Neural progenitor cell (in vitro differentiated cells): Measurements from ENCODE around the gene IL10RB. TPM values are rescaled to one million over a fixed set of nuclear protein-coding genes. Genes with fewer than 3 reads are reported as not detected.
"Not testable (repeated sequence)": the region's sequence is repeated elsewhere in the genome, so short reads cannot be mapped to it uniquely, and the experiment has no call there.

Experiments used
- DNase-seq: peaks from one replicate; pipeline ENCODE4 v3.0.0-alpha.2; 2016; ENCODE audit warnings: low spot score
- H2AFZ ChIP-seq: fragments of 200-600 bp; sonication (generic); replicated peaks from 2 replicates; pipeline ENCODE4 v1.6.1; 2016; ENCODE audit warnings: antibody characterized with exemption
- H3F3A ChIP-seq: fragments of 200-600 bp; sonication (generic); 2 replicates; pipeline ENCODE4 v1.6.1; 2016; ENCODE audit warnings: antibody characterized with exemption, low read depth
- H3K27ac ChIP-seq: fragments of 200-600 bp; sonication (generic); 2 replicates; pipeline ENCODE4 v1.5.1; 2016; ENCODE audit warnings: mild to moderate bottlenecking
- H3K27me3 ChIP-seq: fragments of 200-600 bp; sonication (generic); 2 replicates; pipeline ENCODE4 v1.6.1; 2016; ENCODE audit warnings: mild to moderate bottlenecking, moderate library complexity
- H3K36me3 ChIP-seq: fragments of 200-600 bp; sonication (generic); 2 replicates; pipeline ENCODE4 v1.5.1; 2016
- H3K4me1 ChIP-seq: fragments of 200-600 bp; sonication (generic); 2 replicates; pipeline ENCODE4 v1.6.1; 2016; ENCODE audit warnings: mixed run types
- H3K4me2 ChIP-seq: fragments of 200-600 bp; sonication (generic); 2 replicates; pipeline ENCODE4 v1.6.1; 2016
- H3K4me3 ChIP-seq: fragments of 200-600 bp; sonication (generic); 2 replicates; pipeline ENCODE4 v1.5.1; 2016
- H3K79me2 ChIP-seq: fragments of 200-600 bp; sonication (generic); 2 replicates; pipeline ENCODE4 v1.6.1; 2016; ENCODE audit warnings: low read depth
- H3K9ac ChIP-seq: fragments of 200-600 bp; sonication (generic); 2 replicates; pipeline ENCODE4 v1.6.1; 2016
- H3K9me3 ChIP-seq: fragments of 200-600 bp; sonication (generic); 2 replicates; pipeline ENCODE4 v1.5.1; 2016; ENCODE audit warnings: low read depth
- H4K20me1 ChIP-seq: fragments of 200-600 bp; sonication (generic); 2 replicates; pipeline ENCODE4 v1.6.1; 2016; ENCODE audit warnings: low read depth
- H3K27ac Mint-ChIP-seq: 3 replicates; pipeline ENCODE4 v1.8.0; 2021; ENCODE audit warnings: mixed read lengths
- H3K27me3 Mint-ChIP-seq: 2 replicates; pipeline ENCODE4 v1.8.0; 2022; ENCODE audit warnings: low read depth, mild to moderate bottlenecking, inconsistent platforms, moderate library complexity, mixed read lengths; ENCODE audit not compliant: insufficient read depth
- H3K36me3 Mint-ChIP-seq: 3 replicates; pipeline ENCODE4 v1.8.0; 2021; ENCODE audit warnings: mixed read lengths
- H3K4me1 Mint-ChIP-seq: 3 replicates; pipeline ENCODE4 v1.8.0; 2021; ENCODE audit warnings: mixed read lengths
- H3K4me3 Mint-ChIP-seq: 3 replicates; pipeline ENCODE4 v1.8.0; 2021; ENCODE audit warnings: mild to moderate bottlenecking, moderate library complexity, mixed read lengths
- H3K9me3 Mint-ChIP-seq: 3 replicates; pipeline ENCODE4 v1.8.0; 2020; ENCODE audit warnings: mixed read lengths
- CTCF ChIP-seq: fragments of 200-600 bp; sonication (generic); IDR thresholded peaks from 2 replicates; pipeline ENCODE4 v1.5.1; 2017; ENCODE audit warnings: antibody characterized with exemption, mild to moderate bottlenecking
- EZH2 ChIP-seq: fragments of 200-600 bp; sonication (generic); IDR thresholded peaks from 2 replicates; pipeline ENCODE4 v1.6.1; 2017; ENCODE audit warnings: antibody characterized with exemption, mild to moderate bottlenecking, moderate library complexity
- EZH2phosphoT487 ChIP-seq: fragments of 200-600 bp; sonication (generic); IDR thresholded peaks from 2 replicates; pipeline ENCODE4 v1.6.1; 2017; ENCODE audit warnings: antibody characterized with exemption
- total RNA-seq: library from RNA; depleted of rRNA; stranded (reverse); fragments of >200 nt; gene quantifications from 2 replicates; pipeline ENCODE4 v1.2.3, GENCODE V29; 2015; ENCODE audit warnings: low replicate concordance

Gene IL10RB
- total RNA-seq, 1 donor from 2014 or later: 3.1 TPM

- H3K79me2 ChIP-seq: no peaks in the 10 kb centered on the region
- H3K4me1 Mint-ChIP-seq: no peaks in the 10 kb centered on the region
- H3K4me3 ChIP-seq: no peak overlapping the region
- peaks cover 19% of the 10 kb centered on the region for H3K27me3 Mint-ChIP-seq
- H4K20me1 ChIP-seq: no peaks in the 10 kb centered on the region
- no peak for DNase-seq
- H3K4me2 ChIP-seq: no peak overlapping the region
- H3K9me3 ChIP-seq: peaks cover 8% of the 10 kb centered on the region
- no peak overlapping the region for H3K9ac ChIP-seq
- peaks cover 23% of the 10 kb centered on the region for H3F3A ChIP-seq
- H3K4me3 Mint-ChIP-seq: peak overlapping the region; percentile 2
- H2AFZ ChIP-seq: no peak overlapping the region
- TF ChIP-seq EZH2phosphoT487 (no peak), EZH2 (no peak), CTCF (no peak)
- H3K27ac Mint-ChIP-seq: no peak overlapping the region
- H3K9me3 Mint-ChIP-seq: peaks cover 12% of the 10 kb centered on the region
- H3K4me1 ChIP-seq: peaks cover 14% of the 10 kb centered on the region
- no peak overlapping the region for H3K27ac ChIP-seq
- H3K36me3 Mint-ChIP-seq: peaks cover 2% of the 10 kb centered on the region
- H3K36me3 ChIP-seq: no peaks in the 10 kb centered on the region
- H3K27me3 ChIP-seq: no peaks in the 10 kb centered on the region
These were observed 50.0 kb downstream of the IL10RB start for GRCh38 chr21:33315946-33316710.

GRCh38 chr21:33317145-33317544, 51.0 kb downstream of the IL10RB start:
- H2AFZ ChIP-seq: no peak overlapping the region
- H3K27ac ChIP-seq: no peak overlapping the region
- no peak overlapping the region for H3K9ac ChIP-seq
- H3K79me2 ChIP-seq: no peaks in the 10 kb centered on the region
- Mint-ChIP-seq H3K4me3 (no peak overlapping the region), H3K36me3 (peaks cover 2% of the 10 kb centered on the region), H3K27ac (no peak overlapping the region), H3K9me3 (peaks cover 10% of the 10 kb centered on the region), H3K27me3 (peaks cover 19% of the 10 kb centered on the region), H3K4me1 (no peaks in the 10 kb centered on the region)
- no peaks in the 10 kb centered on the region for H3K36me3 ChIP-seq
- TF ChIP-seq EZH2phosphoT487 (no peak), EZH2 (no peak), CTCF (no peak)
- H4K20me1 ChIP-seq: no peaks in the 10 kb centered on the region
- H3K4me3 ChIP-seq: no peak overlapping the region
- H3F3A ChIP-seq: peaks cover 28% of the 10 kb centered on the region
- H3K27me3 ChIP-seq: no peaks in the 10 kb centered on the region
- H3K4me1 ChIP-seq: peaks cover 6% of the 10 kb centered on the region
- H3K9me3 ChIP-seq: peaks cover 8% of the 10 kb centered on the region
- no peak for DNase-seq
- no peak overlapping the region for H3K4me2 ChIP-seq

GRCh38 chr21:33317786-33318486, 51.8 kb downstream of the IL10RB start:
- no peak for TF ChIP-seq CTCF
- no peak for TF ChIP-seq EZH2
- no peak for TF ChIP-seq EZH2phosphoT487
- peaks cover 19% of the 10 kb centered on the region for H3K27me3 Mint-ChIP-seq
- H3K36me3 Mint-ChIP-seq: peaks cover 2% of the 10 kb centered on the region
- H3K79me2 ChIP-seq: no peaks in the 10 kb centered on the region
- H3K4me1 Mint-ChIP-seq: no peaks in the 10 kb centered on the region
- no peak overlapping the region for H2AFZ ChIP-seq
- H3K27ac Mint-ChIP-seq: no peak overlapping the region
- no peaks in the 10 kb centered on the region for H3K27me3 ChIP-seq
- H3F3A ChIP-seq: peaks cover 21% of the 10 kb centered on the region
- H3K9me3 ChIP-seq: peaks cover 8% of the 10 kb centered on the region
- H3K4me3 ChIP-seq: no peak overlapping the region
- no peak overlapping the region for H3K27ac ChIP-seq
- H3K4me2 ChIP-seq: no peak overlapping the region
- no peaks in the 10 kb centered on the region for H4K20me1 ChIP-seq
- H3K4me3 Mint-ChIP-seq: no peak overlapping the region
- no peak for DNase-seq
- H3K36me3 ChIP-seq: no peaks in the 10 kb centered on the region
- H3K9me3 Mint-ChIP-seq: peaks cover 7% of the 10 kb centered on the region
- H3K4me1 ChIP-seq: no peaks in the 10 kb centered on the region
- H3K9ac ChIP-seq: no peak overlapping the region

GRCh38 chr21:33321005-33321404, 54.8 kb downstream of the IL10RB start:
- not testable (repeated sequence) for H4K20me1 ChIP-seq

GRCh38 chr21:33323610-33324009, 57.4 kb downstream of the IL10RB start:
- H3K4me3 Mint-ChIP-seq, H3K9me3 Mint-ChIP-seq, H3K4me1 Mint-ChIP-seq, DNase-seq, H3K27me3 Mint-ChIP-seq, H3K9me3 ChIP-seq, H3K9ac ChIP-seq, H3K36me3 ChIP-seq, H2AFZ ChIP-seq, H4K20me1 ChIP-seq, H3K27me3 ChIP-seq, H3K4me1 ChIP-seq, H3K27ac ChIP-seq, H3K27ac Mint-ChIP-seq: not testable (repeated sequence)
- Histone ChIP-seq H3K79me2 (peaks cover 37% of the 10 kb centered on the region), H3F3A (peaks cover 25% of the 10 kb centered on the region), H3K4me3 (peak overlapping the region; percentile 63), H3K4me2 (peak overlapping the region; percentile 89)
- H3K36me3 Mint-ChIP-seq: peaks cover 12% of the 10 kb centered on the region

More at GRCh38 chr21:33321005-33321404, 54.8 kb downstream of the IL10RB start:
- H3K79me2 ChIP-seq: peaks cover 11% of the 10 kb centered on the region
- not testable (repeated sequence) for H3K4me1 Mint-ChIP-seq, H3K36me3 ChIP-seq, DNase-seq, H3K4me1 ChIP-seq, H2AFZ ChIP-seq, H3K27ac Mint-ChIP-seq, H3K9ac ChIP-seq, H3K27me3 Mint-ChIP-seq, H3K9me3 Mint-ChIP-seq, H3K27ac ChIP-seq, H3K36me3 Mint-ChIP-seq, H3K4me2 ChIP-seq, H3K4me3 Mint-ChIP-seq, H3K27me3 ChIP-seq, H3K9me3 ChIP-seq, H3K4me3 ChIP-seq
- peaks cover 25% of the 10 kb centered on the region for H3F3A ChIP-seq
